Stimulated activated CD8-positive, alpha-beta memory T cell treated with anti-CD3 and anti-CD28 coated beads, Interleukin-15, amount 100 ng/mL, for 24 hours (primary cell): ENCODE measurements around the gene SH3RF3.
"Not testable (repeated sequence)": the region's sequence is repeated elsewhere in the genome, so short reads cannot be mapped to it uniquely, and the experiment has no call there.

ENCODE experiments used
- DNase-seq: peaks from one replicate; pipeline ENCODE4 v3.0.0-alpha.2; 2020; ENCODE audit warnings: low read depth

Gene SH3RF3

GRCh38 chr2:109158237-109158636 lies 29.2 kb downstream of the SH3RF3 start:
- no peak for DNase-seq

- no peak for DNase-seq
Observed at GRCh38 chr2:109159096-109159495, 30.1 kb downstream of the SH3RF3 start.

GRCh38 chr2:109160714-109161440 lies 31.9 kb downstream of the SH3RF3 start:
- no peak for DNase-seq

GRCh38 chr2:109162367-109162766 lies 33.4 kb downstream of the SH3RF3 start:
- DNase-seq, result not testable (repeated sequence)

- no peak for DNase-seq
Observed at GRCh38 chr2:109162999-109163398, 34.0 kb downstream of the SH3RF3 start.

- DNase-seq, result no peak
Observed at GRCh38 chr2:109164311-109164710, 35.3 kb downstream of the SH3RF3 start.

- no peak for DNase-seq
Observed at GRCh38 chr2:109164739-109165221, 35.8 kb downstream of the SH3RF3 start.

- DNase-seq, result no peak
Observed at GRCh38 chr2:109166811-109167210, 37.8 kb downstream of the SH3RF3 start.

GRCh38 chr2:109168086-109168485 lies 39.1 kb downstream of the SH3RF3 start:
- no peak for DNase-seq

- DNase-seq, result no peak
Observed at GRCh38 chr2:109168716-109169115, 39.7 kb downstream of the SH3RF3 start.

GRCh38 chr2:109170645-109171044 lies 41.6 kb downstream of the SH3RF3 start:
- DNase-seq, result no peak

GRCh38 chr2:109171444-109172334 lies 42.7 kb downstream of the SH3RF3 start:
- DNase-seq, result no peak

GRCh38 chr2:109172556-109173105 lies 43.6 kb downstream of the SH3RF3 start:
- DNase-seq, result no peak

GRCh38 chr2:109173311-109174171 lies 44.5 kb downstream of the SH3RF3 start:
- no peak for DNase-seq

- no peak for DNase-seq
Observed at GRCh38 chr2:109174214-109174613, 45.2 kb downstream of the SH3RF3 start.

- no peak for DNase-seq
Observed at GRCh38 chr2:109174626-109175349, 45.8 kb downstream of the SH3RF3 start.

GRCh38 chr2:109175350-109175678 lies 46.3 kb downstream of the SH3RF3 start:
- DNase-seq, result no peak

- no peak for DNase-seq
Observed at GRCh38 chr2:109176928-109177327, 47.9 kb downstream of the SH3RF3 start.

GRCh38 chr2:109177635-109178034 lies 48.6 kb downstream of the SH3RF3 start:
- DNase-seq, result no peak

GRCh38 chr2:109178968-109179367 lies 50.0 kb downstream of the SH3RF3 start:
- no peak for DNase-seq

GRCh38 chr2:109180786-109181185 lies 51.8 kb downstream of the SH3RF3 start:
- DNase-seq, result no peak
